ENCODE results near the gene SH3BP5L. TPM values are rescaled to one million over a fixed set of nuclear protein-coding genes. Genes with fewer than 3 reads are reported as not detected.

Gene SH3BP5L
- total RNA-seq, 1 donor from 2014 or later = 15.9 TPM

- no peaks in the 10 kb centered on the region for H3K36me3 ChIP-seq
- no peak for DNase-seq (ENCODE audit: low spot score in 2 of 2)
- no peak overlapping the region for H3K27ac ChIP-seq
- no peak overlapping the region for H3K4me3 ChIP-seq
- no peaks in the 10 kb centered on the region for H3K4me1 ChIP-seq
- intact Hi-C loops (cut with DNase I) = no loop called here
- no peaks in the 10 kb centered on the region for H3K9me3 ChIP-seq
- no peak for TF ChIP-seq CTCF (IDR thresholded peaks at IDR 0.05)
- H3K27me3 ChIP-seq = no peaks in the 10 kb centered on the region
Observed at GRCh38 chr1:248783367-248783766, 42.3 kb downstream of the SH3BP5L start.

- Histone ChIP-seq H3K9me3 (peaks cover 0 to under 1% of the 10 kb centered on the region in 2 donors), H3K27ac (no peak overlapping the region)
- DNase-seq (ENCODE audit: low spot score in 2 of 2) = no peak
Observed at GRCh38 chr1:248782416-248783141, 43.1 kb downstream of the SH3BP5L start.

GRCh38 chr1:248779350-248779749 lies 46.4 kb downstream of the SH3BP5L start:
- no peaks in the 10 kb centered on the region for H3K27me3 ChIP-seq
- no peak for TF ChIP-seq CTCF (IDR thresholded peaks at IDR 0.05)
- intact Hi-C loops (cut with DNase I) = no loop called here
- DNase-seq (ENCODE audit: low spot score in 2 of 2) = no peak
- no peaks in the 10 kb centered on the region for H3K4me1 ChIP-seq
- no peak overlapping the region for H3K27ac ChIP-seq
- H3K4me3 ChIP-seq = no peak overlapping the region
- H3K9me3 ChIP-seq = peaks cover 5 to 13% of the 10 kb centered on the region in 2 donors
- no peaks in the 10 kb centered on the region for H3K36me3 ChIP-seq

More at GRCh38 chr1:248782416-248783141, 43.1 kb downstream of the SH3BP5L start:
- no peaks in the 10 kb centered on the region for H3K36me3 ChIP-seq
- H3K4me3 ChIP-seq = no peak overlapping the region
- no peak for TF ChIP-seq CTCF (IDR thresholded peaks at IDR 0.05)
- no peaks in the 10 kb centered on the region for H3K27me3 ChIP-seq
- intact Hi-C loops (cut with DNase I) = no loop called here
- H3K4me1 ChIP-seq = no peaks in the 10 kb centered on the region

GRCh38 chr1:248778906-248779305 lies 46.8 kb downstream of the SH3BP5L start:
- DNase-seq (ENCODE audit: low spot score in 2 of 2) = no peak
- H3K27me3 ChIP-seq = no peaks in the 10 kb centered on the region
- H3K9me3 ChIP-seq = peaks cover 5 to 13% of the 10 kb centered on the region in 2 donors
- no peak for TF ChIP-seq CTCF (IDR thresholded peaks at IDR 0.05)
- no peaks in the 10 kb centered on the region for H3K4me1 ChIP-seq
- no peak overlapping the region for H3K4me3 ChIP-seq
- intact Hi-C loops (cut with DNase I) = no loop called here
- H3K36me3 ChIP-seq = no peaks in the 10 kb centered on the region
- no peak overlapping the region for H3K27ac ChIP-seq

- H3K27me3 ChIP-seq = no peaks in the 10 kb centered on the region
- H3K27ac ChIP-seq = no peak overlapping the region
- H3K4me1 ChIP-seq = no peaks in the 10 kb centered on the region
- no peak for TF ChIP-seq CTCF (IDR thresholded peaks at IDR 0.05)
- H3K36me3 ChIP-seq = no peaks in the 10 kb centered on the region
- H3K4me3 ChIP-seq = no peak overlapping the region
- no peak for DNase-seq (ENCODE audit: low spot score in 2 of 2)
- intact Hi-C loops (cut with DNase I) = no loop called here
- H3K9me3 ChIP-seq = peaks cover 5 to 13% of the 10 kb centered on the region in 2 donors
Observed at GRCh38 chr1:248776991-248777390, 48.7 kb downstream of the SH3BP5L start.

Data from ascending aorta (tissue), 2 donors.